IMR-90 (cell line): ENCODE results near the gene F2RL3. TPM values are rescaled to one million over a fixed set of nuclear protein-coding genes. Genes with fewer than 3 reads are reported as not detected.

Experiments
- ATAC-seq: fragments of 200-7000 bp; cut with Tn5 transposase; 2 replicates; pipeline ENCODE4 v1.9.1; 2020; ENCODE audit warnings: low read depth, mild to moderate bottlenecking, moderate library complexity
- BruUV-seq: library from RNA; stranded (reverse); fragments of 400-500 nt; replicated peaks from 2 replicates; lab custom pipeline; 2021; lab: Mats Ljungman, UMichigan
- CTCF ChIA-PET: fragments of 300-600 bp; formaldehyde crosslinking; extraction: SDS; loops from one replicate; lab custom pipeline; 2021; ENCODE audit warnings: antibody characterized with exemption; lab: Yijun Ruan, JAX
- POLR2A ChIA-PET: fragments of 300-600 bp; sonication (Branson Sonifier 250); formaldehyde crosslinking; loops from one replicate; lab custom pipeline; 2022; ENCODE audit warnings: antibody characterized with exemption; ENCODE audit not compliant: unreplicated experiment; lab: Charles Lee
- DNase-seq: peaks from one replicate; pipeline ENCODE4 v3.0.0; 2013
- H2AFZ ChIP-seq: replicated peaks from 2 replicates; pipeline ENCODE3; 2013; ENCODE audit warnings: low read length, mild to moderate bottlenecking; ENCODE audit not compliant: poor library complexity
- H2AK5ac ChIP-seq: 2 replicates; pipeline ENCODE4 v1.6.1; 2013; ENCODE audit warnings: low read depth, low read length, inconsistent platforms
- H2AK9ac ChIP-seq: replicated peaks from 2 replicates; pipeline ENCODE3; 2013; ENCODE audit warnings: mild to moderate bottlenecking, low read depth, low read length, moderate library complexity; ENCODE audit not compliant: poor library complexity
- H2BK120ac ChIP-seq: 2 replicates; pipeline ENCODE4 v1.6.1; 2013; ENCODE audit warnings: low read depth, low read length, inconsistent platforms
- H2BK15ac ChIP-seq: 3 replicates; pipeline ENCODE4 v1.6.1; 2013; ENCODE audit warnings: low read depth, low read length, inconsistent platforms
- H2BK20ac ChIP-seq: 2 replicates; pipeline ENCODE4 v1.6.1; 2013; ENCODE audit warnings: low read depth, mild to moderate bottlenecking, inconsistent platforms, low read length, moderate library complexity
- H2BK5ac ChIP-seq: 2 replicates; pipeline ENCODE4 v1.6.1; 2013; ENCODE audit warnings: mild to moderate bottlenecking, low read depth, low read length, inconsistent platforms; ENCODE audit not compliant: poor library complexity, severe bottlenecking
- H3K14ac ChIP-seq: replicated peaks from 2 replicates; pipeline ENCODE4 v1.6.1; 2013; ENCODE audit warnings: low read depth, low read length, inconsistent platforms
- H3K18ac ChIP-seq: 2 replicates; pipeline ENCODE4 v1.6.1; 2013; ENCODE audit warnings: low read depth, low read length, control low read depth
- H3K23ac ChIP-seq: 2 replicates; pipeline ENCODE4 v1.6.1; 2013; ENCODE audit warnings: low read depth, low read length, inconsistent platforms
- H3K27ac ChIP-seq: 2 replicates; pipeline ENCODE4 v1.5.1; 2013; ENCODE audit warnings: mild to moderate bottlenecking, control low read depth, low read length; ENCODE audit not compliant: insufficient read depth
- H3K27me3 ChIP-seq: 2 replicates; pipeline ENCODE4 v1.6.1; 2013; ENCODE audit warnings: low read length; ENCODE audit not compliant: control insufficient read depth, insufficient read depth
- H3K36me3 ChIP-seq: 2 replicates; pipeline ENCODE4 v1.6.1; 2013; ENCODE audit warnings: low read length, mixed read lengths; ENCODE audit not compliant: control insufficient read depth, insufficient read depth
- H3K4ac ChIP-seq: 2 replicates; pipeline ENCODE4 v1.6.1; 2013; ENCODE audit warnings: low read depth, low read length, inconsistent platforms
- H3K4me1 ChIP-seq: 2 replicates; pipeline ENCODE4 v1.6.1; 2013; ENCODE audit warnings: low read length, mixed read lengths; ENCODE audit not compliant: control insufficient read depth, insufficient read depth
- H3K4me2 ChIP-seq: 2 replicates; pipeline ENCODE4 v1.6.1; 2013; ENCODE audit warnings: low read depth, mild to moderate bottlenecking, control low read depth, low read length, moderate library complexity
- H3K4me3 ChIP-seq: 2 replicates; pipeline ENCODE4 v1.5.1; 2013; ENCODE audit warnings: low read depth, mild to moderate bottlenecking, control low read depth, low read length, moderate library complexity; ENCODE audit not compliant: insufficient read depth
- H3K56ac ChIP-seq: 2 replicates; pipeline ENCODE4 v1.6.1; 2013; ENCODE audit warnings: low read length, inconsistent platforms; ENCODE audit not compliant: insufficient read depth; ENCODE audit errors: extremely low read depth
- H3K79me1 ChIP-seq, 2 experiments: 2 replicates each; pipeline ENCODE4 v1.6.1; 2013; ENCODE audit warnings: low read length in 2 of 2, inconsistent platforms in 1 of 2, low read depth in 1 of 2
- H3K9ac ChIP-seq: 2 replicates; pipeline ENCODE4 v1.6.1; 2013; ENCODE audit warnings: low read depth, low read length, control low read depth
- H3K9me1 ChIP-seq: 2 replicates; pipeline ENCODE4 v1.6.1; 2013; ENCODE audit warnings: low read length, inconsistent platforms; ENCODE audit not compliant: insufficient read depth
- H3K9me3 ChIP-seq: 2 replicates; pipeline ENCODE4 v1.6.1; 2013; ENCODE audit warnings: low read length; ENCODE audit not compliant: control insufficient read depth, insufficient read depth
- H4K20me1 ChIP-seq: 2 replicates; pipeline ENCODE4 v1.6.1; 2013; ENCODE audit warnings: low read length, inconsistent platforms; ENCODE audit not compliant: insufficient read depth
- H4K5ac ChIP-seq: 2 replicates; pipeline ENCODE4 v1.6.1; 2013; ENCODE audit warnings: mild to moderate bottlenecking, low read depth, low read length, control low read depth
- H4K8ac ChIP-seq, 2 experiments: 2 replicates each; pipeline ENCODE4 v1.6.1; 2013; ENCODE audit warnings: low read depth in 2 of 2, low read length in 2 of 2, control low read depth in 1 of 2, inconsistent platforms in 1 of 2
- H4K91ac ChIP-seq: 2 replicates; pipeline ENCODE4 v1.6.1; 2013; ENCODE audit warnings: low read depth, low read length, inconsistent platforms; ENCODE audit not compliant: insufficient read depth
- CEBPB ChIP-seq: IDR thresholded peaks from 2 replicates; pipeline ENCODE4 v1.6.1; 2012; ENCODE audit warnings: low read depth, low read length, improper control_type of control experiment
- CHD1 ChIP-seq: IDR thresholded peaks from 2 replicates; pipeline ENCODE4 v1.6.1; 2012; ENCODE audit warnings: low read depth, low read length, improper control_type of control experiment
- FOS ChIP-seq: fragments of 150-350 bp; IDR thresholded peaks from 2 replicates; pipeline ENCODE4 v1.6.1; 2016; ENCODE audit warnings: low read depth, low read length
- MAFK ChIP-seq: IDR thresholded peaks from 2 replicates; pipeline ENCODE4 v1.6.1; 2012; ENCODE audit warnings: low read depth, low read length, improper control_type of control experiment
- MAZ ChIP-seq: IDR thresholded peaks from 2 replicates; pipeline ENCODE4 v1.6.1; 2012; ENCODE audit warnings: low read depth, mild to moderate bottlenecking, low read length, improper control_type of control experiment, moderate library complexity, borderline replicate concordance
- NFE2L2 ChIP-seq: fragments of 150-350 bp; IDR thresholded peaks from 2 replicates; pipeline ENCODE4 v1.6.1; 2016; ENCODE audit warnings: low read depth, mild to moderate bottlenecking, low read length
- POLR2A ChIP-seq: IDR thresholded peaks from 2 replicates; pipeline ENCODE4 v1.6.1; 2012; ENCODE audit warnings: mild to moderate bottlenecking, low read depth, low read length
- RAD21 ChIP-seq: IDR thresholded peaks from 2 replicates; pipeline ENCODE4 v1.6.1; 2012; ENCODE audit warnings: low read length, improper control_type of control experiment
- RCOR1 ChIP-seq: IDR thresholded peaks from 2 replicates; pipeline ENCODE4 v1.6.1; 2012; ENCODE audit warnings: mild to moderate bottlenecking, low read length, improper control_type of control experiment; ENCODE audit not compliant: insufficient replicate concordance
- RFX5 ChIP-seq: IDR thresholded peaks from 2 replicates; pipeline ENCODE4 v1.8.0; 2012; ENCODE audit warnings: low read depth, mild to moderate bottlenecking, low read length, moderate library complexity
- SMC3 ChIP-seq: fragments of 150-350 bp; IDR thresholded peaks from 2 replicates; pipeline ENCODE4 v1.6.1; 2016; ENCODE audit warnings: low read depth, mild to moderate bottlenecking, antibody characterized with exemption, low read length, moderate library complexity
- WGBS, 2 experiments: methylation state at CpG; one replicate each; pipeline versions ENCODE4 v1.1.5 to v1.1.7; 2013; ENCODE audit warnings: missing lambda C conversion rate in 2 of 2; ENCODE audit not compliant: insufficient read length in 1 of 2; ENCODE audit errors: extremely low coverage in 2 of 2; 5-methylcytosine and 5-hydroxymethylcytosine counted together
- dilution Hi-C: fragments of 300-500 bp; cut with HindIII; formaldehyde crosslinking; loops from one replicate; pipeline ENCODE4 v1.14.3; 2018; ENCODE audit warnings: low sequenced_read_pairs; ENCODE audit not compliant: unreplicated experiment
- in situ Hi-C: fragments of 300-500 bp; cut with MboI; formaldehyde crosslinking; loops from 3 replicates; pipeline ENCODE4 v1.14.3; 2019; ENCODE audit warnings: low sequenced_read_pairs, inconsistent platforms, mixed read lengths
- intact Hi-C: fragments of 100-400 bp; cut with micrococcal nuclease; formaldehyde crosslinking; loops from 2 replicates; pipeline ENCODE4 v1.10.0; 2022
- polyA plus RNA-seq, 3 experiments: library from polyadenylated mRNA; depleted of rRNA; stranded (reverse); fragments of >200 nt; gene quantifications; 2 replicates each; pipeline ENCODE4 v1.2.3, GENCODE V29; 2012; ENCODE audit warnings: low replicate concordance in 1 of 3
- total RNA-seq: library from RNA; depleted of rRNA; stranded (reverse); fragments of >200 nt; gene quantifications from 2 replicates; pipeline ENCODE4 v1.2.3, GENCODE V29; 2012
- TF ChIP-seq, protein P1 (sequence below): conservative IDR thresholded peaks from 2 replicates; pipeline ENCODE4 v1.5.1; 2012; ENCODE audit warnings: mild to moderate bottlenecking, low read depth, low read length, improper control_type of control experiment
- TF ChIP-seq, protein P2 (sequence below): fragments of 150-350 bp; IDR thresholded peaks from 2 replicates; pipeline ENCODE4 v1.6.1; 2017; ENCODE audit warnings: mild to moderate bottlenecking, antibody characterized with exemption, low read length, low read depth
- TF ChIP-seq, protein P3 (sequence below): fragments of 150-350 bp; IDR thresholded peaks from 2 replicates; pipeline ENCODE4 v1.6.1; 2016; ENCODE audit warnings: low read depth, mild to moderate bottlenecking, low read length, moderate library complexity, borderline replicate concordance

F2RL3 gene
- total and polyA plus RNA-seq, 2 of the 4 experiments (the other 2 are of a cell fraction) = 0.03 TPM; not detected in 1

DNA sequence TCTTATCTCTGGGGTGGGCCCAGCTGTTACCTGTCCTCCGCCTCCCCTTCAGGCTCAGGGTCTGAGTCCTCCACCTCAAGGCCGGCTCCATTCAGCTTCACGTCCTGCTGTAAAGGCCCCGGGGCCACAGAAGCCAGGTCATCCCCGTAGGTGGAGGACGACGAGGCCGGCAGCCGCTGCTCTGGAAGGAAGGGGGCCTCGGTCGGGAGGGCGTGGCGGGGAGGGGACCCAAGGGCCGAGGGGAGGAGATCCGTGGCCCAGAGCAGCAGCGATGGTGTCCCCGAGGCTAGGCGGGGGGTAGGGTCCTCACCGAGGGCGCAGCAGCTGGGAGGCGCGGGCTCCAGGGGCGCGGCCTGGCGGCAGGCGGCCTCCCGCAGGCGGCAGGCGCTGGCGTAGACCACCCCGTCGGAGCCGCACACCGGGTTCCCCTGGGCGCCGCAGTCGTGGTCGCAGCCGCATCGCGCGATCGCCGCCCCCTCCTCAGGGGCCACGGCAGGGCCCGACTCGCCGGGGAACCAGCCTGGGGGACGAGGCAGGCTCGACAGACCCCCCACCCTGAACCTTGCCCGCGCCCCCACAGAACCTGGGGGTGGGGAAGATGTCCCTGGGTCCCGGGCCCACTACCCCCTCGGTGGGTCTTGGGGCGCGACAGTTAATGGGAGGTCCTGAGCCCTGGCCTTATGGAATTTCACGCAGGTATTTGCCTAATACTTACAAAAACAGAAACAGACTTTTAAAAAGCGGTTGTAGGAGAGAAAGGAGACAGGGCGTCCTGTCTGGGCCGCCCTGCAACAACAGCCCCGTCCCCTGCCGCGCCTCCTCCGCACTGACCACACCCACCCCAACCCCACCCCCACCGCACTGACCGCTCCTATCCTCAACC is 7.6 kb downstream of the F2RL3 start:
- H2BK15ac ChIP-seq = no peak overlapping the region
- H4K91ac ChIP-seq = no peak overlapping the region
- H3K9ac ChIP-seq = peak overlapping the region; percentile 83
- intact Hi-C loops (loop anchor here (1.0 to 2.0 kb wide), 2 partner anchors 125 to 386 kb away; no protein-coding TSS in a partner anchor), dilution Hi-C loops (no loop called here), in situ Hi-C loops (no loop called here)
- no peaks in the 10 kb centered on the region for H3K36me3 ChIP-seq
- ChIA-PET POLR2A (no interaction called here), CTCF (no interaction called here)
- H2BK5ac ChIP-seq = no peak overlapping the region
- H2AFZ ChIP-seq = peak overlapping the region; percentile 85
- no TSS peak for BruUV-seq
- H3K4me2 ChIP-seq = peak overlapping the region; percentile 98
- DNase-seq = no peak
- no peaks in the 10 kb centered on the region for H3K9me1 ChIP-seq
- 9% methylated on average over 12 of the region's 66 CpGs; no CpG with 5 or more reads in 1 of the 2 experiments for WGBS, 2 experiments
- H2AK9ac ChIP-seq = peak overlapping the region; percentile 3
- no peak overlapping the region for H3K18ac ChIP-seq
- H2AK5ac ChIP-seq = no peak overlapping the region
- no peak overlapping the region for H3K56ac ChIP-seq
- H3K9me3 ChIP-seq = no peaks in the 10 kb centered on the region
- no peaks in the 10 kb centered on the region for H3K79me1 ChIP-seq
- no peak overlapping the region for H3K14ac ChIP-seq
- peak overlapping the region; percentile 58; the same call in 1 of the 2 replicates for H3K4ac ChIP-seq
- peak overlapping the region; percentile 53 to 81; a peak in 2 of 4 replicates for H4K8ac ChIP-seq
- H3K23ac ChIP-seq = no peak overlapping the region
- no peak overlapping the region for H2BK120ac ChIP-seq
- H3K27ac ChIP-seq = peak overlapping the region; percentile 16; the same call in 1 of the 2 replicates
- ATAC-seq = no peak
- no peak overlapping the region for H2BK20ac ChIP-seq
- no peaks in the 10 kb centered on the region for H4K20me1 ChIP-seq
- H3K27me3 ChIP-seq = peaks cover 10% of the 10 kb centered on the region; the same call in 1 of the 2 replicates
- H3K4me1 ChIP-seq = no peaks in the 10 kb centered on the region
- H4K5ac ChIP-seq = 0 out of 2 replicates have a peak overlapping the region, but pooled peaks have one; percentile 48
- peak overlapping the region; percentile 84 for H3K4me3 ChIP-seq
- TF ChIP-seq RFX5 (no peak), RAD21 (no peak), MAFK (no peak), MAZ (no peak), FOS (no peak), RCOR1 (no peak), CHD1 (no peak), POLR2A (no peak), CEBPB (no peak), SMC3 (no peak), NFE2L2 (no peak)
- TF ChIP-seq, protein P1, sequence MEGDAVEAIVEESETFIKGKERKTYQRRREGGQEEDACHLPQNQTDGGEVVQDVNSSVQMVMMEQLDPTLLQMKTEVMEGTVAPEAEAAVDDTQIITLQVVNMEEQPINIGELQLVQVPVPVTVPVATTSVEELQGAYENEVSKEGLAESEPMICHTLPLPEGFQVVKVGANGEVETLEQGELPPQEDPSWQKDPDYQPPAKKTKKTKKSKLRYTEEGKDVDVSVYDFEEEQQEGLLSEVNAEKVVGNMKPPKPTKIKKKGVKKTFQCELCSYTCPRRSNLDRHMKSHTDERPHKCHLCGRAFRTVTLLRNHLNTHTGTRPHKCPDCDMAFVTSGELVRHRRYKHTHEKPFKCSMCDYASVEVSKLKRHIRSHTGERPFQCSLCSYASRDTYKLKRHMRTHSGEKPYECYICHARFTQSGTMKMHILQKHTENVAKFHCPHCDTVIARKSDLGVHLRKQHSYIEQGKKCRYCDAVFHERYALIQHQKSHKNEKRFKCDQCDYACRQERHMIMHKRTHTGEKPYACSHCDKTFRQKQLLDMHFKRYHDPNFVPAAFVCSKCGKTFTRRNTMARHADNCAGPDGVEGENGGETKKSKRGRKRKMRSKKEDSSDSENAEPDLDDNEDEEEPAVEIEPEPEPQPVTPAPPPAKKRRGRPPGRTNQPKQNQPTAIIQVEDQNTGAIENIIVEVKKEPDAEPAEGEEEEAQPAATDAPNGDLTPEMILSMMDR = no peak
- TF ChIP-seq, protein P2, sequence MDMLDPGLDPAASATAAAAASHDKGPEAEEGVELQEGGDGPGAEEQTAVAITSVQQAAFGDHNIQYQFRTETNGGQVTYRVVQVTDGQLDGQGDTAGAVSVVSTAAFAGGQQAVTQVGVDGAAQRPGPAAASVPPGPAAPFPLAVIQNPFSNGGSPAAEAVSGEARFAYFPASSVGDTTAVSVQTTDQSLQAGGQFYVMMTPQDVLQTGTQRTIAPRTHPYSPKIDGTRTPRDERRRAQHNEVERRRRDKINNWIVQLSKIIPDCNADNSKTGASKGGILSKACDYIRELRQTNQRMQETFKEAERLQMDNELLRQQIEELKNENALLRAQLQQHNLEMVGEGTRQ = no peak
- TF ChIP-seq, protein P3, sequence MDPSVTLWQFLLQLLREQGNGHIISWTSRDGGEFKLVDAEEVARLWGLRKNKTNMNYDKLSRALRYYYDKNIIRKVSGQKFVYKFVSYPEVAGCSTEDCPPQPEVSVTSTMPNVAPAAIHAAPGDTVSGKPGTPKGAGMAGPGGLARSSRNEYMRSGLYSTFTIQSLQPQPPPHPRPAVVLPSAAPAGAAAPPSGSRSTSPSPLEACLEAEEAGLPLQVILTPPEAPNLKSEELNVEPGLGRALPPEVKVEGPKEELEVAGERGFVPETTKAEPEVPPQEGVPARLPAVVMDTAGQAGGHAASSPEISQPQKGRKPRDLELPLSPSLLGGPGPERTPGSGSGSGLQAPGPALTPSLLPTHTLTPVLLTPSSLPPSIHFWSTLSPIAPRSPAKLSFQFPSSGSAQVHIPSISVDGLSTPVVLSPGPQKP = no peak
